IgD-negative memory B cell (primary cell): Measurements from ENCODE around the gene DENND2C. TPM values are rescaled to one million over a fixed set of nuclear protein-coding genes. Genes with fewer than 3 reads are reported as not detected.
A peak's percentile ranks its signal among the peaks of the same experiment; 100 is the strongest.

ENCODE experiments used
- H3K27ac Mint-ChIP-seq, 3 donors: one replicate each; pipeline ENCODE4 v1.8.0; 2020 to 2022; ENCODE audit warnings: mild to moderate bottlenecking in 3 of 3, mixed read lengths in 3 of 3, moderate library complexity in 1 of 3
- H3K27me3 Mint-ChIP-seq: one replicate; pipeline ENCODE4 v1.8.0; 2021; ENCODE audit warnings: mixed read lengths
- H3K36me3 Mint-ChIP-seq: one replicate; pipeline ENCODE4 v1.8.0; 2020; ENCODE audit warnings: mild to moderate bottlenecking, mixed read lengths
- H3K4me1 Mint-ChIP-seq, 3 donors: one replicate each; pipeline ENCODE4 v1.8.0; 2020 to 2022; ENCODE audit warnings: mixed read lengths in 3 of 3, mild to moderate bottlenecking in 1 of 3
- H3K4me3 Mint-ChIP-seq, 4 donors: one replicate each; pipeline ENCODE4 v1.8.0; 2020 to 2022; ENCODE audit warnings: mild to moderate bottlenecking in 4 of 4, mixed read lengths in 4 of 4, moderate library complexity in 3 of 4
- H3K9me3 Mint-ChIP-seq, 3 donors: one replicate each; pipeline ENCODE4 v1.8.0; 2020 to 2021; ENCODE audit warnings: mixed read lengths in 3 of 3, mild to moderate bottlenecking in 1 of 3
- polyA plus RNA-seq: library from polyadenylated mRNA; unstranded; fragments of 300-500 nt; fragmentation: Illumina TruSeq; gene quantifications from one replicate; pipeline ENCODE4 v1.2.3, GENCODE V29; 2021

The DENND2C gene
- polyA plus RNA-seq, 1 donor from 2014 or later = 0.25 TPM

GRCh38 chr1:114694540-114695310 lies 24.9 kb upstream of the DENND2C start:
- peaks cover 1% of the 10 kb centered on the region for H3K36me3 Mint-ChIP-seq

GRCh38 chr1:114692947-114693346 lies 23.1 kb upstream of the DENND2C start:
- H3K27ac Mint-ChIP-seq = no peak overlapping the region
- H3K4me3 Mint-ChIP-seq = no peak overlapping the region
- peaks cover 5% of the 10 kb centered on the region for H3K27me3 Mint-ChIP-seq
- H3K4me1 Mint-ChIP-seq = no peaks in the 10 kb centered on the region
- H3K36me3 Mint-ChIP-seq = peaks cover 1% of the 10 kb centered on the region
- no peaks in the 10 kb centered on the region for H3K9me3 Mint-ChIP-seq

More at GRCh38 chr1:114694540-114695310, 24.9 kb upstream of the DENND2C start:
- Mint-ChIP-seq H3K27me3 (peaks cover 3% of the 10 kb centered on the region), H3K9me3 (no peaks in the 10 kb centered on the region), H3K4me1 (no peaks in the 10 kb centered on the region), H3K4me3 (no peak overlapping the region), H3K27ac (no peak overlapping the region)

DNA sequence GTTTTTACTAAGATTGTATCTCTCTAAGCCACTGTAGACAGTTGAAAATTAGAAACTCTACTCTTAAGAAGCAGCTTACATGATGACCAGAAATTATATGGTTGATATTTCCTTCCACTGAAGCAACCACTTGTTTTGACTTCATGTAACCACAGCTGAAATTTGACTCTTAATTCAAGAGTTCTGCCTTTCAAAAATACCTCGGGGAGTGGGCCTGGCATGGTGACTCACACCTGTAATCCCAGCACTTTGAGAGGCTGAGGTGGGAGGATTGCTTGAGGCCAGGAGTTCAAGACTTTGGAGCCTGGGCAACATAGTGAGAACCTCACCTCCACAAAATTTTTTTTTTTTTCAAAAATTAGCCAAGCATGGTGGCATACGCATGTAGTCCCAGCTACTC lies 21.2 kb upstream of the DENND2C start:
- Mint-ChIP-seq H3K36me3 (peaks cover 1% of the 10 kb centered on the region), H3K9me3 (no peaks in the 10 kb centered on the region), H3K27ac (no peak overlapping the region), H3K27me3 (peaks cover 19% of the 10 kb centered on the region), H3K4me3 (no peak overlapping the region), H3K4me1 (no peaks in the 10 kb centered on the region)

- no peak overlapping the region for H3K27ac Mint-ChIP-seq
- peaks cover 1% of the 10 kb centered on the region for H3K36me3 Mint-ChIP-seq
- H3K27me3 Mint-ChIP-seq = peaks cover 23% of the 10 kb centered on the region
- no peaks in the 10 kb centered on the region for H3K4me1 Mint-ChIP-seq
- H3K4me3 Mint-ChIP-seq = no peak overlapping the region
- H3K9me3 Mint-ChIP-seq = no peaks in the 10 kb centered on the region
These were observed 20.3 kb upstream of the DENND2C start for GRCh38 chr1:114690148-114690547.

GRCh38 chr1:114688526-114688925 lies 18.7 kb upstream of the DENND2C start:
- Mint-ChIP-seq H3K9me3 (no peaks in the 10 kb centered on the region), H3K4me1 (no peaks in the 10 kb centered on the region), H3K27ac (no peak overlapping the region), H3K36me3 (peaks cover 1% of the 10 kb centered on the region), H3K4me3 (no peak overlapping the region), H3K27me3 (peaks cover 23% of the 10 kb centered on the region)

GRCh38 chr1:114685851-114686250 lies 16.0 kb upstream of the DENND2C start:
- no peaks in the 10 kb centered on the region for H3K4me1 Mint-ChIP-seq
- no peaks in the 10 kb centered on the region for H3K9me3 Mint-ChIP-seq
- no peak overlapping the region for H3K4me3 Mint-ChIP-seq
- no peaks in the 10 kb centered on the region for H3K36me3 Mint-ChIP-seq
- H3K27me3 Mint-ChIP-seq = peaks cover 20% of the 10 kb centered on the region
- H3K27ac Mint-ChIP-seq = no peak overlapping the region

DNA sequence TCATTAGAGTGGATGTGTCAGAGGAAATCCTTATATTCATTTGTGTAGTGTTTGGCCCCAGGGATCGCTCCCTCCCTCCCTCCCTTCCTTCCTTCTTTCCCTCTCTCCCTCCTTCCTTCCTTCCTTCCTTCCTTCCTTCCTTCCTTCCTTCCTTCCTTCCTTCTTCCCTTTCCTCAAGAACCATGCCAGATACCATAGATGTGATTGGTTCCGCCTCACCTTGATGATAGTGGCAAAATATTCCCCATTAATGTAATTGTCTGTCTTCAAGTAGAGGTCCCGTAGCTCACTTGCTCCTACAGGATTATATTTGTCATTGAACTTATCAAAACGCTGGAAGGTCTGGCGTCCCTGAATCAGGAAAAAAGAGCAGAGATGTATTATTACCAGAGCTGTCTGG lies 7.8 kb upstream of the DENND2C start:
- H3K27me3 Mint-ChIP-seq = peaks cover 12% of the 10 kb centered on the region
- H3K4me3 Mint-ChIP-seq = no peak overlapping the region
- H3K9me3 Mint-ChIP-seq = no peaks in the 10 kb centered on the region
- H3K4me1 Mint-ChIP-seq = no peaks in the 10 kb centered on the region
- no peaks in the 10 kb centered on the region for H3K36me3 Mint-ChIP-seq
- H3K27ac Mint-ChIP-seq = no peak overlapping the region

DNA sequence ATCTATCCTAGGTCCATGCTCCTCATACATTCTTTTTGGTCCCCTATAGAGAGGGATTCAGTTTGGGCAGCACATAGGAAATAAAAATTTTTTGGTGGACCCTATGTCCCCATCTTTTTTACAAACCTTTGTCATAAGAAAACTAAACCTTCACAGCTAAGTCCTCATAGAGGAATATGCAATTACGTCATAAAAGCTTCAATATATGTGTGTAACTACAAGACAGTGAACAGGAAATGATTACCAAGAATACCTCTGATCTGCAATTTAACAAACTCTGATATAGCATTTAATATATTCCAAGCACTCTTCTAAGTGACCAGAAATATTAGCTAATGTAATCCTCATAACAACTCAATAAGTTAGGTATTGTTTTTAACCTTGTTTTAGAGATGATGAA lies 6.3 kb upstream of the DENND2C start:
- Mint-ChIP-seq H3K27me3 (peaks cover 14% of the 10 kb centered on the region), H3K4me3 (no peak overlapping the region), H3K9me3 (no peaks in the 10 kb centered on the region), H3K27ac (no peak overlapping the region), H3K36me3 (no peaks in the 10 kb centered on the region), H3K4me1 (no peaks in the 10 kb centered on the region)

DNA sequence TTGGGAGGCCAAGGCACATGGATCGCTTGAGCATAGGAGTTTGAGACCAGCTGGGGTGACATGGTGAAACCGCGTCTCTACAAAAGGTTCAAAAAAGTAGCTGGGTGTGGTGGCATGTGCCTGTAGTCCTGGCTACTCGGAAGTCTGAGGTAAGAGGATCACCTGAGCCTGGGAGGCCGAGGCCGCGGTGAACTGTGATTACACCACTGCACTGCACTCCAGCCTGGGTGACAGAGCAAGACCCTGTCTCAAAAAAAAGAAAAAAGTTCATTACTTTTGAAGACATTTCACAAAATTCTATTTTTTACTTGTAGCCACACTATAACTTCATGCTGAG lies 2.1 kb upstream of the DENND2C start:
- peaks cover 0 to 8% (median 0%) of the 10 kb centered on the region in 3 donors for H3K4me1 Mint-ChIP-seq
- no peaks in the 10 kb centered on the region for H3K36me3 Mint-ChIP-seq
- no peak overlapping the region for H3K27ac Mint-ChIP-seq
- peak overlapping the region in 1 of 4 donors; percentile 16 for H3K4me3 Mint-ChIP-seq
- peaks cover 14% of the 10 kb centered on the region for H3K27me3 Mint-ChIP-seq
- no peaks in the 10 kb centered on the region for H3K9me3 Mint-ChIP-seq

- H3K9me3 Mint-ChIP-seq = no peaks in the 10 kb centered on the region
- no peak overlapping the region for H3K27ac Mint-ChIP-seq
- no peaks in the 10 kb centered on the region for H3K36me3 Mint-ChIP-seq
- H3K27me3 Mint-ChIP-seq = peaks cover 15% of the 10 kb centered on the region
- H3K4me3 Mint-ChIP-seq = peak overlapping the region; percentile 51 to 86 (median 58)
- peaks cover 0 to 8% (median 0%) of the 10 kb centered on the region in 3 donors for H3K4me1 Mint-ChIP-seq
These were observed 1.4 kb upstream of the DENND2C start for GRCh38 chr1:114671011-114671938.

GRCh38 chr1:114670083-114671010 lies 498 bp upstream of the DENND2C start:
- no peaks in the 10 kb centered on the region for H3K9me3 Mint-ChIP-seq
- peaks cover 0 to 8% (median 0%) of the 10 kb centered on the region in 3 donors for H3K4me1 Mint-ChIP-seq
- peak overlapping the region; percentile 86 to 99 (median 98) for H3K4me3 Mint-ChIP-seq
- H3K27me3 Mint-ChIP-seq = peaks cover 14% of the 10 kb centered on the region
- H3K36me3 Mint-ChIP-seq = no peaks in the 10 kb centered on the region
- peak overlapping the region; percentile 2 to 88 (median 64) for H3K27ac Mint-ChIP-seq

DNA sequence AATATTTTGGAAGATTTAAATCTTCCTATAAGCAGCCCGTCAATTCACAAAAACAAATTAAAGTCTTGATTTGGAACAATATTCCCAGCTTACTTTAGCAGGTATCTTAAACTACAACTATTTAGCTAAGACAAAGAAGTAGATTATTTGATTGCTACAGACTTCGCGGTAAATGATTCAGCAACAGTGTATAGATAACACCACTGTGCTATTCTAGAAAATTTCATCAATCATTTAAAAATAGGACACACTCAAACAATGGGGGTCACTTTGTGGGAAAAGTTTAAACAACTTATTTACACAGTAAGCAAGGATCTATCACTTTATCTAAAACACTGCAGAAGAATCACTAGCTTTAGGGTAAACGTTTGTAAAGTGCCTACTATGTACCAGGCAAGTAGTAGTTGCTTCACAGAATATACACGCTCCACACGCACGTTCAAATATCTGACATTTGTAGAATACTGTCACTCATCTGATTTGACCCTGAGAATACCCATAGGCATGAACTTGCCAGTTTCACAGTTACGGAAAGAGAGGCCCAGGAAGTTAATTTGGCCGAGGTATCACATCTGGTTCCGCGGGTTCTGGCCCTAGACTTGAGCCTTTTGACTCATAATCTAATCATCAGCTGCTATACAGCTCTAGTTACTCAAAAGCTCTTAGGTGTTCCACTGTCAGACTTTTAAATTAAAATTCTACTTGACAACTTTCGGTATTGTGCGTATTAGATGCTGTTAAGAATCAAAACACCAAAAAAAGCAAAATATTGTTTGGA lies 876 bp downstream of the DENND2C start:
- peak overlapping the region in 1 of 3 donors; percentile 88 for H3K27ac Mint-ChIP-seq
- peak overlapping the region; percentile 86 to 99 (median 98) for H3K4me3 Mint-ChIP-seq
- H3K9me3 Mint-ChIP-seq = no peaks in the 10 kb centered on the region
- H3K36me3 Mint-ChIP-seq = no peaks in the 10 kb centered on the region
- H3K4me1 Mint-ChIP-seq = peaks cover 0 to 8% (median 0%) of the 10 kb centered on the region in 3 donors
- H3K27me3 Mint-ChIP-seq = peaks cover 9% of the 10 kb centered on the region

GRCh38 chr1:114668373-114668772 lies 1.5 kb downstream of the DENND2C start:
- Mint-ChIP-seq H3K27ac (no peak overlapping the region), H3K27me3 (peaks cover 9% of the 10 kb centered on the region), H3K4me3 (peak overlapping the region in 1 of 4 donors; percentile 86), H3K4me1 (peaks cover 0 to 8% (median 0%) of the 10 kb centered on the region in 3 donors), H3K9me3 (no peaks in the 10 kb centered on the region), H3K36me3 (no peaks in the 10 kb centered on the region)

DNA sequence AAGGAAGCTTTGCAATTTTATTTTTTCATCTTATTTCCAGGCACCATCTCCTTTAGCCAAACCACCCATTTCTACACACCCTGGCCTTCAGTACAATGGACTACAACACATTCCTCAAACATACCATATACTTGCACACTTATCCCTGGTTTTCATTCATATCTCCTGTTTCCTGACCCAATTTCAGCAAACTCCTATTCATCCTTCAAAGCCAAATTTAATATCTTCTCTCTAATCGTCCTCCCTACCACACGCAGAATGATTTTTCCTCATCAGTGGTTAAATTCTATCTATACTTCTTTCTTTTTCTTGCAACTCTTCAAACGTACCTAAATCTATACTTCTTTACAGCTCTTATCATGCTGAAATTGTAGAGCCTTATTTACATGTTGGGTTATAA lies 2.9 kb downstream of the DENND2C start:
- H3K27ac Mint-ChIP-seq = no peak overlapping the region
- peaks cover 0 to 8% (median 0%) of the 10 kb centered on the region in 3 donors for H3K4me1 Mint-ChIP-seq
- H3K27me3 Mint-ChIP-seq = peaks cover 9% of the 10 kb centered on the region
- no peaks in the 10 kb centered on the region for H3K9me3 Mint-ChIP-seq
- H3K36me3 Mint-ChIP-seq = no peaks in the 10 kb centered on the region
- peak overlapping the region in 1 of 4 donors; percentile 39 for H3K4me3 Mint-ChIP-seq
